GM12878 (cell line): ENCODE data around the gene RNF166. TPM values are rescaled to one million over a fixed set of nuclear protein-coding genes. Genes with fewer than 3 reads are reported as not detected.

ENCODE experiments used
- ATAC-seq: fragments of 200-7000 bp; cut with Tn5 transposase; 3 replicates; pipeline ENCODE4 v1.9.1; 2020; ENCODE audit warnings: mild to moderate bottlenecking, moderate library complexity
- BruUV-seq: library from RNA; stranded (reverse); fragments of 400-500 nt; replicated peaks from 2 replicates; lab custom pipeline; 2021; lab: Mats Ljungman, UMichigan
- CTCF ChIA-PET: fragments of 300-600 bp; sonication (Branson Sonifier 250); formaldehyde crosslinking; extraction: SDS; loops from one replicate; lab custom pipeline; 2021; ENCODE audit warnings: inconsistent platforms; lab: Yijun Ruan, JAX
- POLR2A ChIA-PET: fragments of 350-600 bp; formaldehyde crosslinking; extraction: SDS; loops from one replicate; lab custom pipeline; 2021; ENCODE audit warnings: inconsistent platforms; lab: Charles Lee
- RAD21 ChIA-PET: fragments of 300-600 bp; sonication (Branson Sonifier 250); formaldehyde crosslinking; loops from one replicate; lab custom pipeline; 2023; ENCODE audit warnings: antibody characterized with exemption; ENCODE audit not compliant: unreplicated experiment; lab: Charles Lee
- SMC1A ChIA-PET: fragments of 300-600 bp; sonication (Branson Sonifier 250); formaldehyde crosslinking; loops from one replicate; lab custom pipeline; 2023; ENCODE audit not compliant: unreplicated experiment, uncharacterized antibody; lab: Charles Lee
- DNase-seq: peaks from one replicate; pipeline ENCODE4 v3.0.0-alpha.2; 2011; ENCODE audit warnings: low read depth, low spot score
- FAIRE-seq: peaks from 3 replicates; lab custom pipeline; 2011; peaks lifted over from hg19 to GRCh38; lab: Jason Lieb, UNC
- H2AFZ ChIP-seq: 2 replicates; pipeline ENCODE4 v1.6.0; 2011; ENCODE audit warnings: low read depth, low read length, control low read depth; ENCODE audit not compliant: control insufficient read depth
- H3K27ac ChIP-seq: 2 replicates; pipeline ENCODE4 v1.5.1; 2011; ENCODE audit warnings: control low read depth; ENCODE audit not compliant: control insufficient read depth, insufficient read depth
- H3K27me3 ChIP-seq, 2 experiments: replicated peaks in 1 of 2; 2 replicates each; pipeline versions ENCODE4 v1.6.0 to v1.6.1; 2011; ENCODE audit warnings: low read length in 1 of 2; ENCODE audit not compliant: control insufficient read depth in 2 of 2, insufficient read depth in 2 of 2
- H3K36me3 ChIP-seq, 2 experiments: 2 replicates each; pipeline ENCODE4 v1.5.1; 2011; ENCODE audit warnings: low read length in 1 of 2; ENCODE audit not compliant: control insufficient read depth in 2 of 2, insufficient read depth in 2 of 2
- H3K4me1 ChIP-seq: 2 replicates; pipeline ENCODE4 v1.6.1; 2011; ENCODE audit warnings: mild to moderate bottlenecking, low read length, moderate library complexity, mixed read lengths; ENCODE audit not compliant: control insufficient read depth, insufficient read depth
- H3K4me2 ChIP-seq: 2 replicates; pipeline ENCODE4 v1.6.0; 2011; ENCODE audit warnings: control low read depth; ENCODE audit not compliant: control insufficient read depth, insufficient read depth
- H3K4me3 ChIP-seq: fragments of 200-600 bp; sonication (generic); 2 replicates; pipeline ENCODE4 v1.5.1; 2016
- H3K79me2 ChIP-seq: 2 replicates; pipeline ENCODE4 v1.6.0; 2011; ENCODE audit warnings: low read length; ENCODE audit not compliant: control insufficient read depth, insufficient read depth
- H3K9ac ChIP-seq: 2 replicates; pipeline ENCODE4 v1.8.0; 2011; ENCODE audit warnings: low read length, control low read depth, mixed read lengths; ENCODE audit not compliant: control insufficient read depth, insufficient read depth
- H3K9me3 ChIP-seq: replicated peaks from 3 replicates; pipeline ENCODE4 v1.5.1; 2011; ENCODE audit warnings: mild to moderate bottlenecking, low read length; ENCODE audit not compliant: control insufficient read depth, insufficient read depth
- H4K20me1 ChIP-seq: 2 replicates; pipeline ENCODE4 v1.6.0; 2011; ENCODE audit not compliant: control insufficient read depth, insufficient read depth
- CEBPZ ChIP-seq: fragments of 150-350 bp; IDR thresholded peaks from 2 replicates; pipeline ENCODE4 v1.6.1; 2016; ENCODE audit warnings: low read depth, low read length
- E2F8 ChIP-seq: fragments of 450-650 bp; IDR thresholded peaks from 2 replicates; pipeline ENCODE4 v1.6.1; 2018; ENCODE audit warnings: mild to moderate bottlenecking, low read depth, moderate library complexity; ENCODE audit not compliant: partially characterized antibody
- FOXK2 ChIP-seq: fragments of 450-650 bp; IDR thresholded peaks from 2 replicates; pipeline ENCODE4 v1.6.1; 2017; ENCODE audit warnings: mild to moderate bottlenecking, moderate library complexity
- IRF5 ChIP-seq: fragments of 450-650 bp; IDR thresholded peaks from 2 replicates; pipeline ENCODE4 v1.6.1; 2017; ENCODE audit warnings: borderline replicate concordance
- MTA2 ChIP-seq: fragments of 450-650 bp; IDR thresholded peaks from 2 replicates; pipeline ENCODE4 v1.6.1; 2016; ENCODE audit warnings: low read depth, mild to moderate bottlenecking, moderate library complexity
- NR2F1 ChIP-seq: fragments of 450-650 bp; conservative IDR thresholded peaks from 2 replicates; pipeline ENCODE4 v1.6.1; 2017; ENCODE audit warnings: mild to moderate bottlenecking
- PRDM15 ChIP-seq: fragments of 450-650 bp; formaldehyde crosslinking; IDR thresholded peaks from 2 replicates; pipeline ENCODE4 v1.4.0; 2020; ENCODE audit warnings: mild to moderate bottlenecking, moderate library complexity
- RBBP5 ChIP-seq: fragments of 200-600 bp; sonication (generic); conservative IDR thresholded peaks from 2 replicates; pipeline ENCODE4 v1.6.1; 2016
- TCF12 ChIP-seq: IDR thresholded peaks from 2 replicates; pipeline ENCODE4 v1.6.1; 2011; ENCODE audit warnings: low read depth, mild to moderate bottlenecking, low read length
- ZNF274 ChIP-seq: IDR thresholded peaks from one replicate; pipeline ENCODE4 v1.8.0; 2011; ENCODE audit not compliant: insufficient read length, insufficient read depth
- WGBS: methylation state at CpG from one replicate; pipeline ENCODE4 v1.1.6; 2016; ENCODE audit warnings: low lambda C conversion rate; ENCODE audit not compliant: insufficient replicate concordance, insufficient coverage; ENCODE audit errors: missing lambda C conversion rate; 5-methylcytosine and 5-hydroxymethylcytosine counted together
- in situ Hi-C: fragments of 300-500 bp; cut with MboI; formaldehyde crosslinking; loops from 9 replicates; pipeline ENCODE4 v1.14.3; 2018; ENCODE audit warnings: mixed read lengths
- intact Hi-C: fragments of 100-400 bp; cut with micrococcal nuclease; formaldehyde crosslinking; loops from one replicate; pipeline ENCODE4 v1.14.2; 2022; ENCODE audit not compliant: unreplicated experiment
- polyA plus RNA-seq, 11 experiments: library from polyadenylated mRNA; depleted of rRNA in 4 of 11; unstranded in 6 of 11; stranded (reverse) in 5 of 11; fragments of >200 nt; fragmentation: Nextera tagmentation in 4 of 11; fragmentation: Illumina TruSeq in 1 of 11; extraction: Ambion mirVana in 4 of 11; extraction: Trizol in 1 of 11; gene quantifications; 1 replicate in 1 of 11; 2 replicates in 10 of 11; pipeline versions ENCODE4 v1.2.1 to v1.2.3, GENCODE V29; 2011 to 2016; ENCODE audit warnings: inconsistent platforms in 2 of 11, missing spikeins in 2 of 11, low read depth in 1 of 11
- total RNA-seq, 4 experiments: library from RNA; depleted of rRNA in 3 of 4; stranded (reverse); fragments of >200 nt in 3 of 4; fragmentation: Illumina TruSeq in 1 of 4; extraction: Trizol in 1 of 4; gene quantifications; 2 replicates each; pipeline versions ENCODE4 v1.2.1 to v1.2.3, GENCODE V29; 2013 to 2021

RNF166 gene
- total and polyA plus RNA-seq, 10 of the 15 experiments (the other 5 are each of a cell fraction or from before 2014, with no cell fraction given): 0.48 to 32.8 (median 12.1) TPM

- RAD21 ChIA-PET: interaction anchor here (1.5 to 1.9 kb wide), 5 partner anchors 10 to 480 kb away, joined by 7 to 50 read pairs (median 10); partner anchors contain the start of gene PIEZO1
- DNase-seq (no peak), ATAC-seq (no peak), FAIRE-seq (no peak)
- Histone ChIP-seq H3K4me2 (no peak overlapping the region), H3K9ac (no peak overlapping the region), H3K9me3 (no peaks in the 10 kb centered on the region), H3K4me3 (no peak overlapping the region), H4K20me1 (no peaks in the 10 kb centered on the region), H3K79me2 (no peaks in the 10 kb centered on the region), H3K4me1 (peaks cover 3% of the 10 kb centered on the region; the same call in 1 of the 2 replicates), H3K27ac (no peak overlapping the region), H3K36me3 (peaks cover 5 to 45% of the 10 kb centered on the region in 2 experiments; a peak in 3 of 4 replicates), H3K27me3 (no peaks in the 10 kb centered on the region), H2AFZ (no peak overlapping the region)
- in situ Hi-C loops: no loop called here
- POLR2A ChIA-PET: interaction anchor here (1.3 kb wide), 1 partner anchor 49 kb away, joined by 4 read pairs; the partner anchor contains the start of gene PIEZO1
- CTCF ChIA-PET: interaction anchor here (1.2 to 3.1 kb wide), 9 partner anchors 9 to 480 kb away, joined by 5 to 51 read pairs (median 11); partner anchors contain the start of genes APRT, CTU2, PIEZO1 and RNF166
- WGBS: 96% methylated on average over 20 of the region's 21 CpGs
- intact Hi-C loops: loop anchor here (2.0 kb wide), 1 partner anchor 48 kb away; the partner anchor contains the start of gene PIEZO1
- SMC1A ChIA-PET: interaction anchor here (0.9 to 1.6 kb wide), 5 partner anchors 11 to 480 kb away, joined by 3 to 5 read pairs (median 4); no protein-coding TSS in a partner anchor
- no TSS peak for BruUV-seq
- no peak for TF ChIP-seq ZNF274
- no peak for TF ChIP-seq FOXK2
- no peak for TF ChIP-seq PRDM15
- TF ChIP-seq IRF5: no peak
- TF ChIP-seq RBBP5: no peak
- TF ChIP-seq CEBPZ: no peak
- TF ChIP-seq TCF12: no peak
- no peak for TF ChIP-seq MTA2
- no peak for TF ChIP-seq NR2F1
- no peak for TF ChIP-seq E2F8
Observed at GRCh38 chr16:88736496-88736895, 30.3 kb upstream of the RNF166 start.
